Colonic mucosa (tissue), 4 donors: ENCODE results near the gene POFUT2. TPM values are rescaled to one million over a fixed set of nuclear protein-coding genes. Genes with fewer than 3 reads are reported as not detected.

Source experiments
- DNase-seq: peaks from one replicate; pipeline ENCODE4 v3.0.0-alpha.2; 2020
- H3K27ac ChIP-seq: fragments of 200-600 bp; one replicate; pipeline ENCODE4 v1.8.0; 2021
- H3K27me3 ChIP-seq: fragments of 200-600 bp; one replicate; pipeline ENCODE4 v1.8.0; 2021
- H3K36me3 ChIP-seq: fragments of 200-600 bp; one replicate; pipeline ENCODE4 v1.8.0; 2021
- H3K4me1 ChIP-seq: fragments of 200-600 bp; one replicate; pipeline ENCODE4 v1.8.0; 2021; ENCODE audit warnings: mild to moderate bottlenecking
- H3K4me3 ChIP-seq: fragments of 200-600 bp; one replicate; pipeline ENCODE4 v1.8.0; 2021
- H3K9ac ChIP-seq, 2 donors: one replicate each; pipeline ENCODE4 v1.7.0; 2013; ENCODE audit warnings: control low read depth in 2 of 2, low read depth in 2 of 2, low read length in 2 of 2
- H3K9me3 ChIP-seq: fragments of 200-600 bp; one replicate; pipeline ENCODE4 v1.8.0; 2021
- CTCF ChIP-seq: fragments of 200-600 bp; IDR thresholded peaks from one replicate; pipeline ENCODE4 v1.8.0; 2022; ENCODE audit warnings: antibody characterized with exemption, mild to moderate bottlenecking
- intact Hi-C: fragments of 100-400 bp; cut with DNase I; formaldehyde crosslinking; loops from one replicate; pipeline ENCODE4 v1.14.1; 2022
- total RNA-seq, 2 donors: library from RNA; stranded (reverse); fragmentation: NEBNext Ultra II Directional in 1 of 2; extraction: Animal tissue kit (Norgen Biotek cat#: 25700) in 1 of 2; gene quantifications; one replicate each; pipeline ENCODE4 v1.2.1, GENCODE V29; 2021
- donor health status: healthy.
- donor health status: DM: no; HTN: no; CAD: no.
- donor health status: DM: no; HTN: no; CAD: no.

The POFUT2 gene
- total RNA-seq, 2 donors from 2014 or later: 23.8 to 31.6 TPM

DNA sequence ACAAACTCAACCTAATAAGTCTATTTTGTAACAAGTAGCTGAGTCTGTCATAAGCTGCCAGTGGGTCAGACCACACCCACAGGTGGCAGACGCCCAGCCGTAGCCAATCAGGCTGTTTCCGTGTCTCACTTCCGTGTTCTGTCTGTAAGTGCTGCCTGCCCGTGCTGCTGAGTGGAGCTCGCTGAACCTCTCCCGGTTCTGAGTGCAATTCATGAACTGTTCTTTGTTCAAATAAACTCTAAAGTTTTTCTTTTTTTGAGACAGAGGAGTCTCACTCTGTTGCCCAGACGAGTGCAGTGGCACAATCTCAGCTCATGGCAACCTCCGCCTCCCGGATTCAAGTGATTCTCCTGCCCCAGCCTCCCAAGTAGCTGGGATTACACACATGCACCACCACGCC, 25.1 kb downstream of the POFUT2 start:
- Histone ChIP-seq H3K9me3 (no peaks in the 10 kb centered on the region), H3K4me3 (no peak overlapping the region), H3K4me1 (no peaks in the 10 kb centered on the region), H3K27me3 (peaks cover 7% of the 10 kb centered on the region), H3K9ac (peak overlapping the region in 1 of 2 donors; percentile 5), H3K36me3 (no peaks in the 10 kb centered on the region), H3K27ac (no peak overlapping the region)
- no peak for TF ChIP-seq CTCF
- intact Hi-C loops: no loop called here
- peak; percentile 35 for DNase-seq

DNA sequence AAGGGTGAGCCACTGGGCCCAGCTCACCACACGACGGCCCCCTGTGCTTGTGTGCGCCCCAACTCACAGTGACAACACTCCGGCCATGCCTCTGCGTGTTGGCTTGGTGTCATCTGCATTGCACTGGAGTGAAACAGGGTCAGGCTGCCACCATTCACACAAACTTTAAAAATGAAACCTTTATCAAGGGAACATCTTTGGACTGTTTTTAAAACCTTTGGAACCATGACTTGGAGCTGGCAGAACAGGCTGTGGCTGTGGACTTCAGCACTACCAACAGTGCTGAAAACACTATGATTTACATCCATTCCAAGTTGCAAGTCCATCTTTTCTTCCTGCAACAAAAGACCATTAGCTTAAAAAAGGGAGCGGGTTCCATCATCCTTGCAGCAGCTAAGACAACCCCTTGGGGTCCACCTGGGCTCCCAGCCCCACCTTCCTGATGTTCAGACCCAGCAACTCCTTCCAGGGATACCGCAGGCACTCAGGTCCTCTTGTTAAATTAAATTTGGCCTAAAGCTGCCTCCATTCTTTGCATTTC, 25.6 kb downstream of the POFUT2 start:
- no peaks in the 10 kb centered on the region for H3K36me3 ChIP-seq

DNA sequence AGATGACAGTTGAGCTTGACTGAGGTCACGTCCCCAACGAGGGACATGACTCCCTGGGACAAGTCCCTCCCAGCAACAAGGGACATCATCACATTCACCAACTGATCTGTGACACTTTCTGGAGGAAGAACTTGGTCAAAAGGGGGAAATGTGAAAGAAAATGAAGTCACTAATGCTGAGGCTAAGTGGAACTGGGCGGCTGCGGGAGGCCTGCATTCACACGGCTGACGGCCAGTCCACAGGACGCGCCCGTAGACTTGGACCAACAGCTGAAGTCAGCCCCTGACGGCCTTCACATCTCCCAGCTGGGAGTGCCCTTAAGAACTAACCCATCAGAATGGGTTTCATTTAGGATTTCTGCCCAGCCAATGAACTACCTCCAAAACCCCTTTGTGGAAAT, 26.6 kb downstream of the POFUT2 start:
- H3K4me1 ChIP-seq: no peaks in the 10 kb centered on the region
- no peak overlapping the region for H3K27ac ChIP-seq
- H3K4me3 ChIP-seq: no peak overlapping the region
- DNase-seq: peak; percentile 10
- H3K9me3 ChIP-seq: no peaks in the 10 kb centered on the region
- no peak for TF ChIP-seq CTCF
- H3K27me3 ChIP-seq: peaks cover 7% of the 10 kb centered on the region
- intact Hi-C loops: no loop called here
- H3K9ac ChIP-seq: no peak overlapping the region
- H3K36me3 ChIP-seq: no peaks in the 10 kb centered on the region

More for the DNA sequence above, 25.6 kb downstream of the POFUT2 start:
- Histone ChIP-seq H3K27ac (no peak overlapping the region), H3K27me3 (peaks cover 7% of the 10 kb centered on the region), H3K9me3 (no peaks in the 10 kb centered on the region), H3K4me1 (no peaks in the 10 kb centered on the region), H3K4me3 (no peak overlapping the region), H3K9ac (peak overlapping the region in 1 of 2 donors; percentile 5)
- TF ChIP-seq CTCF: no peak
- no peak for DNase-seq
- intact Hi-C loops: no loop called here

DNA sequence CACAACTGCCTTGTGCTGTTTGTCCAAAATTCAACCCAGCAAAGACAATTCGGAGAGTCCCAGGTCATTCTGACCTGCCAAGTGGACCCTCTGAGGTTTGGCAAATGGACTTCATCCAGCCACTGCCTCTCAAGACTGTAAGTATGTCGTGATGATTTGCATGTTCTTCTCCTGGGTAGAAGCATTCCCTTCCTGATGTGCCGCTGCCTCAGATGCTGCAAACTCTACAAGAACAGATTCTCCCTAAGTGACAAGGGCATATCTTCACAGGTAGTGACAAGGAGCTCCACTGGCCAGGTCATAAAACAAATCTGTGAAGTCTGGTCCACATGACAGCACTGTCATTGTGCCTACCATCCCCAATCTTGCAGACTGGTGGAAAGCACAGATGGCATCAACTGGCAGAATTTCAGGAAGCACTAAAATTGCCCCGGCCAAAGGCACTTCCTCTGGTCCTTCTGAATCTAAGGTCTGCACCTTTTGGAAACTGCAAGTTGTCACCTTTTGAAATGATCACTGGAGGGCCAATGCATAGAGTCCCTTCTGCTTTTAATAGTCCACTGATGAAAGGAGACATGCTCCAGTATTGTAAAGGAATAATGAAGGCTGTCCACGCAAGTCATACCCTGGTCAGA, 27.4 kb downstream of the POFUT2 start:
- H3K4me1 ChIP-seq: no peaks in the 10 kb centered on the region
- no peak for TF ChIP-seq CTCF
- H3K9me3 ChIP-seq: no peaks in the 10 kb centered on the region
- no peaks in the 10 kb centered on the region for H3K36me3 ChIP-seq
- no peak for DNase-seq
- H3K9ac ChIP-seq: no peak overlapping the region
- H3K27me3 ChIP-seq: peaks cover 7% of the 10 kb centered on the region
- H3K27ac ChIP-seq: no peak overlapping the region
- H3K4me3 ChIP-seq: no peak overlapping the region
- intact Hi-C loops: no loop called here

DNA sequence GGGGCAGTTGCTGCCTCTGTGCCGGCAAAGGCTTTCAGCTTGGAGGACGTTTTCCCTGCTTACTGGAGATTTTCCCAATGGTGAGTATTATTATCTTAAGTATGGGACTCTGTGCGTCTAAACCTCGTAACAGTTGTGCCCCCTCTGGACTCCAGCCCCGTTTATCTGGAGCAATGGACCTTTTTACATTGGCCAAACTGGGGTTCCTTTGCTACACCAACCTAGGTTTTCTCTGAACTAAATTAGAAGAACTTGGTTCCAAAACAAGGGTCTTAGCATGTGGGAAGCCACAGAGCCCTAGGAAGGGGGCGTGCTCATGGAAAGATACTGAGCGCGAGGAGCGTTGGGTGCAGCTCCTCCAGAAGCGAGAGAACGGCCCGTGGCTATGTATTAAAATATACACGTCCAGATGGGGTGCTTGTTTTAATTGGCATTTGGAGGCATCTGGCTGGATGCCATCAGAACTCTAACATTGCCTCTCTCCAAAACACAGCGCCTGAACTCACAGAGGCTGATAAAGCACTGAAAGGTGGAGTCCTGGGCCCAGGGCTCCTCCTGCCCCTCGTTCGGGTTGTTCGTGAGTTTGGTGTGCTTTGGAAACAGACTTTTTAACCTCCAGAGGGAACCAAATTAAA, 28.4 kb downstream of the POFUT2 start:
- H3K36me3 ChIP-seq: no peaks in the 10 kb centered on the region
- H3K27me3 ChIP-seq: peaks cover 7% of the 10 kb centered on the region
- no peak for DNase-seq
- intact Hi-C loops: no loop called here
- no peaks in the 10 kb centered on the region for H3K9me3 ChIP-seq
- no peak overlapping the region for H3K4me3 ChIP-seq
- no peaks in the 10 kb centered on the region for H3K4me1 ChIP-seq
- H3K27ac ChIP-seq: no peak overlapping the region
- no peak for TF ChIP-seq CTCF
- no peak overlapping the region for H3K9ac ChIP-seq
